Astrocyte of the cerebellum (primary cell): Measurements from ENCODE around the gene GNE.

Experiments
- DNase-seq: peaks from one replicate; pipeline ENCODE4 v3.0.0-alpha.2; 2011; ENCODE audit warnings: low read depth
- H3K4me3 ChIP-seq: 2 replicates; pipeline ENCODE4 v1.5.1; 2011; ENCODE audit warnings: mild to moderate bottlenecking, low read depth, low read length, moderate library complexity
- CTCF ChIP-seq: IDR thresholded peaks from 2 replicates; pipeline ENCODE4 v1.5.1; 2012; ENCODE audit warnings: low read length, low read depth, moderate library complexity, mild to moderate bottlenecking; ENCODE audit errors: missing control alignments
- in situ Hi-C: cut with HindIII; loops from 2 replicates; pipeline ENCODE4 v1.10.0; 2017; ENCODE audit warnings: low sequenced_read_pairs

GNE gene

GRCh38 chr9:36166168-36166927 is 91.9 kb downstream of the GNE start:
- H3K4me3 ChIP-seq: peak overlapping the region; percentile 36
- peak; percentile 84 for TF ChIP-seq CTCF
- DNase-seq: peak; percentile 72

GRCh38 chr9:36165826-36166167 is 92.5 kb downstream of the GNE start:
- H3K4me3 ChIP-seq: no peak overlapping the region
- in situ Hi-C loops: no loop called here
- no peak for TF ChIP-seq CTCF
- DNase-seq: no peak

More at GRCh38 chr9:36166168-36166927, 91.9 kb downstream of the GNE start:
- in situ Hi-C loops: no loop called here

- no peak overlapping the region for H3K4me3 ChIP-seq
- TF ChIP-seq CTCF: no peak
- in situ Hi-C loops: no loop called here
- no peak for DNase-seq
Measured at GRCh38 chr9:36164989-36165388, 93.3 kb downstream of the GNE start.
